Large intestine (tissue), 3 donors: Measurements from ENCODE around the gene ARMC3. TPM values are rescaled to one million over a fixed set of nuclear protein-coding genes. Genes with fewer than 3 reads are reported as not detected.
"Not testable (repeated sequence)": the region's sequence is repeated elsewhere in the genome, so short reads cannot be mapped to it uniquely, and the experiment has no call there.

ENCODE experiments used
- DNase-seq, 2 donors: peaks; one replicate each; pipeline versions ENCODE4 v3.0.0 to v3.0.0-alpha.2; 2013
- H3K27ac ChIP-seq: one replicate; pipeline ENCODE4 v1.5.1; 2013; ENCODE audit warnings: low read length
- H3K27me3 ChIP-seq: 2 replicates; pipeline ENCODE4 v1.6.1; 2013; ENCODE audit warnings: low read length; ENCODE audit not compliant: control insufficient read depth, insufficient read depth
- H3K36me3 ChIP-seq: 2 replicates; pipeline ENCODE4 v1.6.1; 2013; ENCODE audit warnings: low read length; ENCODE audit not compliant: control insufficient read depth, insufficient read depth
- H3K4me1 ChIP-seq: one replicate; pipeline ENCODE4 v1.6.1; 2013; ENCODE audit warnings: low read length; ENCODE audit not compliant: control insufficient read depth, insufficient read depth
- H3K4me3 ChIP-seq: one replicate; pipeline ENCODE4 v1.5.1; 2013; ENCODE audit warnings: low read length
- H3K9me3 ChIP-seq: one replicate; pipeline ENCODE4 v1.6.1; 2013; ENCODE audit warnings: mild to moderate bottlenecking, low read depth, low read length, moderate library complexity; ENCODE audit not compliant: control insufficient read depth
- WGBS: methylation state at CpG from one replicate; pipeline ENCODE4 v1.1.5; 2013; ENCODE audit warnings: low lambda C conversion rate; ENCODE audit not compliant: insufficient coverage; 5-methylcytosine and 5-hydroxymethylcytosine counted together
- polyA plus RNA-seq: library from polyadenylated mRNA; unstranded; fragments of 120-200 nt; gene quantifications from one replicate; pipeline ENCODE4 v1.2.1, GENCODE V29; 2013

The ARMC3 gene
- polyA plus RNA-seq, 1 donor = 0.52 TPM

DNA sequence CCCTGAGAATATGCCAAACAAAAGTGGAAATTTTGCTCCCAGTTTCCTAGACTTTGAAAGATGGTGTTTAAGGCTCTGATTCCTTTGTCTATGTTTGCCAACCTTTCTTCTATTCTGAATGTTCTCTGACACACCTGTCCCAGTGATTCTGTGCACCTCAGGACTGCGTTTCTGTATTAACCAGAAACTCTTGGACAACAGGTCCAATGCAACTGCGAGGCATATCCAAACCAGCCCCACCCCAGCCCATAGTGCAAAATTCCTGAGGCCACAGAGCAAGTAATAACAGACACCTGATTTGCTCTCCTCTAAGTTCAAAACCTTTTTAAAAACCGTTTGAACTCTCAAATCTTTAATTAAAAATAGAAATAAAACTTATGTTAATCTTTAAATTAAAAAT lies 130.5 kb downstream of the ARMC3 start:
- no peaks in the 10 kb centered on the region for H3K4me1 ChIP-seq
- WGBS = 38% methylated on average over 1 of the region's 3 CpGs
- H3K9me3 ChIP-seq = no peaks in the 10 kb centered on the region
- H3K36me3 ChIP-seq = no peaks in the 10 kb centered on the region
- H3K4me3 ChIP-seq = no peak overlapping the region
- H3K27me3 ChIP-seq = no peaks in the 10 kb centered on the region
- no peak for DNase-seq
- H3K27ac ChIP-seq = no peak overlapping the region

DNA sequence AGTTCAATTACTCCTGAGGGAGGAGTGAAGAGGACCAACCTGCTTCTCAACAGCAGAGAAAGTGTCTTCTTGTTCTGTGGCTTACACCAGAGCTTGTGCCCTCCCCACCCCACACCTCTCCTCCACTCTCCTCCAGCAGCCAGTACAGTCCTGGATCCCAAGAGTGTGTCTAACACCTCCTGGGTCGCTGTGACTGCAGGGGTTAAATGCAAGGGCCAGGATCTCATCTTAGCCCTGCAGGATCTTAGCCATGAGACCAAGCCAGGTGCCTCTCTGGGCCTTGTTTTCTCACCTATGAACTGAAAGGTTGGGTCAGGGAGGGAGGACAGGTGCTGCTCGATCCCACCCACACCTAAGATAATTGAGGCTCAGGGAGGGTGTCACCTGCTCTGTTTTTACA lies 133.1 kb downstream of the ARMC3 start:
- H3K4me1 ChIP-seq = peaks cover 8% of the 10 kb centered on the region
- no peaks in the 10 kb centered on the region for H3K27me3 ChIP-seq
- WGBS = no CpG with 5 or more reads among the region's 2 CpGs
- no peak overlapping the region for H3K27ac ChIP-seq
- no peak overlapping the region for H3K4me3 ChIP-seq
- no peaks in the 10 kb centered on the region for H3K36me3 ChIP-seq
- no peaks in the 10 kb centered on the region for H3K9me3 ChIP-seq
- no peak for DNase-seq

DNA sequence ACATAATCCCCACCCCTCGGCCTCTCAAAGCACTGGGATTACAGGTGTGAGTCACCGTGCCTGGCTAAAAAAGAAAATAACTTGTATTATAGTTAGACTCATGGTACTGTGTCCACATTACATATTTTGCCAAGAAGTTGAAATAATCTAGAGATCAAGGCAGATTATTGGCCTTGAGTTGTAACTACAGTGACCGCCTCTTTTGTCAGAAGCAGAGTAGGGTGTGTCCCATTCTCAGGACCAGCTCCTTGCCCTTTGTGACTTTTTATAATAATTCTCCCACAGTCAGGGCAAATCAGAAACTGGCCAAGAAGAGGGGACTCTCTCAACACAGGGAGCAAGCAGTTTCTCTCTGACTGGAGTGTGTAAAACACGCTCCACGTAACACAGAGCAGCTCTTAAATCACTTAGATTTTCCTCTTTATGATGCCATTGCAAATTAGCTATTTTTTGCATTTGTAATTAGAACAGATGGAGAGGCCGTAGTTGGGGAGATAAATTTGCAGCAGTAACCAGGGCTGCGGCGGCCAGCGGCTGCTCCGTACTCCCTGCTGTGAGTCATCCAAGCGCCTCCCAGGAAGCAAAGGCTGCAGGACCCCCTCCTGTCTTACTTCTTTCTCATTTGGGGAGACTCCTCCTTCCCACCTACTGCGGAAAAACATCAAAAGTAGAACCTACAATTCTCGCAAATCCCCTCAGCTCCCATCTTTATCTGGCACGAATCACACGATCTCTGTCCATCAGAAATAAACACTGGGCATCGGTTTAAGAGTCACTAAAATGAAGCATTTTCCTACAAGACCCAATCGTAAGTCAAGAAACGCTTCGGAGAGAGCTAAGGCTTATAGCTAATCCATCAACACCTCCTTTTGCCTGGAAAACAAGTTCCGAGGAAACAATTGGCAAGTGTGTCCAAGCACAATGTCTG lies 135.5 kb downstream of the ARMC3 start:
- Histone ChIP-seq H3K4me1 (peaks cover 10% of the 10 kb centered on the region), H3K9me3 (no peaks in the 10 kb centered on the region), H3K27ac (no peak overlapping the region), H3K36me3 (no peaks in the 10 kb centered on the region), H3K4me3 (no peak overlapping the region), H3K27me3 (no peaks in the 10 kb centered on the region)
- DNase-seq = no peak
- WGBS = no CpG with 5 or more reads among the region's 20 CpGs

DNA sequence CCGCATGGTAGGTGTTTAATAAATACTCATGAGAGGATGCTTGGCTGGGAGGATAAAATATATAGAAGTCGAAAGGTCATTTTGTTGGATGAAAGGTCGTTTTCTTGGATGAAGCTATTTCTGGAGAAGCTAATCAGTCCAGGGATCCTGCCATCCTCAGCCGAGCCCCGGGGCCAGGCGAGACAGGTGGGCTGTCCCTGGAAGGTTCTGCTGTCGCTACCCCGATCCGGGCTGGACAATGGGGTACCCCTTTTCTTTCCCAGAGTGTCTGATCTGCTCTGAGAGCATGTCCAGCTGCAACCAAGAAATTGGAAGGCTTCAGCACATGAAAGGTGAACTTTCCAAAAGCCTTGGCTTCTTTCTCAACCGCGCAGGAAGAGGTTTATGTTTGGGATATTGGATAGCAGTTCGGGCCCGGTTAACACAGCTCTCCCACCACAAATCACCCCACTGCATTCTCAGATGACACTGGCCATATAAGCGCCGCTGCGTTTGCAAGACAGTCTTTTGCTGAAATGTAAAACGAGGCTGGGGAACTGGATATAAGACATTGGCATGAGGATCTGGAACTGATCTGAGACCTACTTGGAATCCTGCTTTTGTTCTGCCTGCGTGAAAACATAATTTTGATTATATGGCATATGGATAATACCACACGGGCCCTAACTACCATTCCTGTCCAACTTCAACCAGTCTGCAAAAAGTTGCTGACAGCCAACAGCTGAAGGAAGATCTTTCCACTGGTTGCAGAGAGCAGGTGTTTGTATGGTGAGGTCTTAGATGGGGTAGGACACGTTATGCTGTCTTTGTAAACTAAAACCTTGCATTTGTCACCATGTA lies 136.3 kb downstream of the ARMC3 start:
- Histone ChIP-seq H3K4me3 (no peak overlapping the region), H3K36me3 (no peaks in the 10 kb centered on the region), H3K27me3 (no peaks in the 10 kb centered on the region), H3K4me1 (peaks cover 10% of the 10 kb centered on the region), H3K27ac (no peak overlapping the region), H3K9me3 (no peaks in the 10 kb centered on the region)
- no peak for DNase-seq
- no CpG with 5 or more reads among the region's 20 CpGs for WGBS

DNA sequence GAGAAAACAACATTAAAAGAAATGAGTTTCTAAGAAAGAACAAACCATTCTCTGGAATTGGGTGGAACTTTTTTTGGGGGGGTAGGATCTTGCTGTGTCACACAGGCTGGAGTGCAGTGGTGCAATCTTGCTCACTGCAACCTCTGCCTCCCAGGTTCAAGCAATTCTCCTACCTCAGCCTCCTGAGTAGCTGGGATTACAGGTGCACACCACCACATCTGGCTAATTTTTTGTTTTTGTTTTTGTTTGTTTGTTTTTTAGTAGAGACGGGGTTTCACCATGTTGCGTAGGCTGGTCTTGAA lies 136.9 kb downstream of the ARMC3 start:
- not testable (repeated sequence) for DNase-seq, H3K27me3 ChIP-seq, H3K4me3 ChIP-seq, H3K9me3 ChIP-seq, H3K27ac ChIP-seq, H3K36me3 ChIP-seq
- WGBS = no CpG with 5 or more reads among the region's 2 CpGs
- H3K4me1 ChIP-seq = peaks cover 10% of the 10 kb centered on the region

DNA sequence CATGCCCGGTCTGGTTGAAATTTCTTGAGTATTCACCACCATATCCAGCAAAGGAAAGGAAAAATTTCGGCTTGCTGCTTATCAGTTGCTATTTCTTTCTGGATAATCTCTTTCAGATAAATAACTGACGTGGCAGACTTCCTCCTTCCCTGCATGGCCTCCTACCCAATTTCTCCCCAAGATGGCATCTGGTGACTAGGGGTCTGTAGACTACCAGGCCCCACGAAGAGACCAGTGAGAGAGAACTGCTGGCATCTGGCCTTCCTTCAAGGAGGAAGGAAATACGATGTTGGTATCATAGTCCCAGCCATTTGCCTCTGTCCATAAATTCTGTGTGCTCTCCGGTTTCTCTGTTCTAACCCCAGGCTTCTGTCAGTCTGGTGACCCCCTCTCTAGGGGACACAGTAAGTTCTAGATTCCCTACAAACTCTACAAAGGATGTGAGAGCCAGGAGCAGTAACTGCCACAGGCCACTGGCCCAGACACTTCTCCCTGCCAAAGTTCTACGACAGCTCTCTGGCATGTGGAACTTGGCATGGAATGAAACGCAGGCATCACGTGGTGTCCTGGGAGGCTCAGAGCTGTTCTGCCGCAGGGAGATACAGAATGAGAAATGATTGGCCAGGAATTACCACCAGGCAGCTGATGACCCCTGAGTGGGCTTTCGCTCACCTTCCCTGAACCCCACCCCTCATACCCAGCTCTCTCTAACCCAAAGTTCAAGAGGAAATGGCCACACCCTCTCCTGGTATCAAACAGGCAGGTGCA lies 137.5 kb downstream of the ARMC3 start:
- WGBS = no CpG with 5 or more reads among the region's 11 CpGs

DNA sequence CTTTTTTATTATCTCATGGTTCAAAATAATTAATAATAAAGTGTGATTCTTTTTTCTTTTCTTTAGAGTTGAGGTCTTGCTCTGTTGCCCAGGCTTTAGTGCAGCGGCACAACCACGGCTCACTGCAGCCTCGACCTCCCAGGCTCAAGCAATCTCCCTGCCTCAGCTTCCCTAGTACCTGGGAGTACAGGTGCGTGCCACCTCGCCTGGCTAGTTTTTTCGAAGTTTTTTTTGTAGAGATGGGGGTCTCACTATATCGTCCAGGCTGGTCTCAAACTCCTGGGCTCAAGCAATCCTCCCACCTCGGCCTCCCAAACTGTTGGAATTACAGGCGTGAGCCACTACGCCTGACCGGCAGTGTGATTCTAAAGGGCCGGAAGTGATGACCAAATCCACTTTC lies 139.5 kb downstream of the ARMC3 start:
- Histone ChIP-seq H3K4me1 (peaks cover 10% of the 10 kb centered on the region), H3K27ac (no peak overlapping the region), H3K27me3 (no peaks in the 10 kb centered on the region), H3K36me3 (no peaks in the 10 kb centered on the region), H3K4me3 (no peak overlapping the region), H3K9me3 (no peaks in the 10 kb centered on the region)
- DNase-seq = no peak
- no CpG with 5 or more reads among the region's 12 CpGs for WGBS

More for the DNA sequence above, 137.5 kb downstream of the ARMC3 start:
- H3K9me3 ChIP-seq = no peaks in the 10 kb centered on the region
- no peak overlapping the region for H3K27ac ChIP-seq
- no peak overlapping the region for H3K4me3 ChIP-seq
- no peaks in the 10 kb centered on the region for H3K27me3 ChIP-seq
- no peaks in the 10 kb centered on the region for H3K36me3 ChIP-seq
- DNase-seq = peak; percentile 64 to 88
- peaks cover 10% of the 10 kb centered on the region for H3K4me1 ChIP-seq

DNA sequence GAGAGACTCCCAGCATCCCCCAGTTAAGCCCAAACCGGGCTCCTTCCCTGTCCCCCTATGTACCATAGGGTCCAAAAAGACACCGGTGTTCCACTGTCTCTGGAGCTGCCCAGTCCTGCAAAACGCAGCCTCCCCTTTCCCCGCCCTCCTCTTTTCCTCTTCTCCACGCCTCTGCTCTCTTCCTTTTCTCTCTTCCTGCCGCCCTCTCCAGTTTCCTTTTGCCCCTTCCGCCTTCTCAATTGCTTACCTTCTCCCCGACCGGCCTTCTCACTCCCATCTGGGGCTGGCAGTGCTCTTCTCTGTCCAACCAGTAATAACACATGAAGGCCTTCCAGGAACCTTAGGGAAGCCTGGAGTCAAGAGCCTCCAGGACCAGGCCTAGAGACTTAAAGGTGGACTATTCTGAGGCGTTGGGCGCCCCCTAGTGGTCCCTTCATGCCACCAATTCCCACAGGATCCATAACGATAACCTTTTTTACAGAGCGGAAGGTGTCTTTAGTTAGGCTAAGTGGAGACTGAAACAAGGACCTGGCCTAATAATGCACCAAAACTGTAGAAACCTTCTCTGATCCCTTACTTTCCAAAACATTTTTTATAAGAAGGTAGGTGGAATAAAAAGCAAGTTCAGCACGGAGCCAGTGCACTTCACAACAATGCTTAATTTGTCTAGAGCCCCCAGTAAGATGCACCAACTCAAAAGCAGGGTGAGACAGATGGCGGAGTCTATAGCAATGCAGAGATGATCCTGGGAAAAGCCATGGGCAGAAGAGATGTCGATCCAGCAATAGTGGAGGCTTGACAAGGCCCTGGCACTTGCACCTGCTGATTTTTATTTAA lies 140.3 kb downstream of the ARMC3 start:
- H3K4me3 ChIP-seq = no peak overlapping the region
- peaks cover 10% of the 10 kb centered on the region for H3K4me1 ChIP-seq
- no peaks in the 10 kb centered on the region for H3K36me3 ChIP-seq
- DNase-seq = peak; percentile 63 to 64
- H3K27ac ChIP-seq = no peak overlapping the region
- H3K27me3 ChIP-seq = no peaks in the 10 kb centered on the region
- H3K9me3 ChIP-seq = no peaks in the 10 kb centered on the region
- WGBS = 70% methylated on average over 6 of the region's 16 CpGs

DNA sequence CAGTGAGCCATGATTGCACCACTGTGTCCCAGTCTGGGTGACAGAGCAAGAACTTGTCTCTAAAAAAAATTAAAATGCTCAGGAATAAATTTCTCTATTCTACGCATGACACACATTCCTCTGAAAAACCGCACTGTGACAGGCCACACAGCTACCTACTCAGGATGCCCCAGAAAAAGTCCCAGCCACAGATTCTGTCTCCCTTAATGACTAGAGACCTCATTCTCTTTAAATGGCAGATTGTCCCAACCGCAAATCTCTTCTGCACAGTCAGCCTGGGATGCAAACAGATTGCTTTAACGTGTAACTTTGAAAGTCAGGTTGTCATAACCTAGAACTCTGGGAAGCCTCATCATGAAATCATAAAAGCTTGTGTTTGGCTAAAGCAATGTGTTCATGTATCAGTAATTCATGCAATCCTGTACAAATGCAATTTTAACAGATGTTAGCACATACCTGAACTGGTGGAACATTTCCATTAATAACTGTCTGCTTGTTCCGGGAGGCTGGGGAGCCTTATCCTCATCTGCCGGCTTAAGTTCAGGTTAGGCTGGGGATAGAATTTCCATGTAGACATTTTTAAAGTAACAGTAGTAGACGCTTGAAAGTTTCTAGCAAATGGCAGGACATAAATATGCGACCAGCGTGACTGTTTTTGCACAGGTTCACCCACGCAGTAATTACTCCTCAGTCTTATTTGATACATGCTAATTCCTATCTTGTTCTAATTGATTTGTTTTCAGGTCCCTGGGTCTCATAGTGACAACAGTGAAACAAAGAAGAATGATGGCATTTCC lies 141.4 kb downstream of the ARMC3 start:
- H3K27me3 ChIP-seq = no peaks in the 10 kb centered on the region
- no peak overlapping the region for H3K4me3 ChIP-seq
- 100% methylated on average over 2 of the region's 10 CpGs for WGBS
- no peaks in the 10 kb centered on the region for H3K9me3 ChIP-seq
- no peak overlapping the region for H3K27ac ChIP-seq
- no peak for DNase-seq
- no peaks in the 10 kb centered on the region for H3K36me3 ChIP-seq
- H3K4me1 ChIP-seq = peaks cover 10% of the 10 kb centered on the region
